HG02852 (cell line): Measurements from ENCODE around the gene RBP5.

ENCODE experiments used
- ATAC-seq: cut with Tn5 transposase; IDR thresholded peaks from one replicate; pipeline ENCODE4 v1.9.1; 2021; ENCODE audit warnings: mild to moderate bottlenecking, moderate library complexity; ENCODE audit not compliant: unreplicated experiment

Gene RBP5

GRCh38 chr12:7102582-7102981 lies 26.1 kb downstream of the RBP5 start:
- no peak for ATAC-seq

GRCh38 chr12:7101694-7102131 lies 27.0 kb downstream of the RBP5 start:
- ATAC-seq: no peak

- ATAC-seq: no peak
Measured at GRCh38 chr12:7101047-7101693, 27.5 kb downstream of the RBP5 start.

- ATAC-seq: no peak
Measured at GRCh38 chr12:7100239-7100638, 28.4 kb downstream of the RBP5 start.

DNA sequence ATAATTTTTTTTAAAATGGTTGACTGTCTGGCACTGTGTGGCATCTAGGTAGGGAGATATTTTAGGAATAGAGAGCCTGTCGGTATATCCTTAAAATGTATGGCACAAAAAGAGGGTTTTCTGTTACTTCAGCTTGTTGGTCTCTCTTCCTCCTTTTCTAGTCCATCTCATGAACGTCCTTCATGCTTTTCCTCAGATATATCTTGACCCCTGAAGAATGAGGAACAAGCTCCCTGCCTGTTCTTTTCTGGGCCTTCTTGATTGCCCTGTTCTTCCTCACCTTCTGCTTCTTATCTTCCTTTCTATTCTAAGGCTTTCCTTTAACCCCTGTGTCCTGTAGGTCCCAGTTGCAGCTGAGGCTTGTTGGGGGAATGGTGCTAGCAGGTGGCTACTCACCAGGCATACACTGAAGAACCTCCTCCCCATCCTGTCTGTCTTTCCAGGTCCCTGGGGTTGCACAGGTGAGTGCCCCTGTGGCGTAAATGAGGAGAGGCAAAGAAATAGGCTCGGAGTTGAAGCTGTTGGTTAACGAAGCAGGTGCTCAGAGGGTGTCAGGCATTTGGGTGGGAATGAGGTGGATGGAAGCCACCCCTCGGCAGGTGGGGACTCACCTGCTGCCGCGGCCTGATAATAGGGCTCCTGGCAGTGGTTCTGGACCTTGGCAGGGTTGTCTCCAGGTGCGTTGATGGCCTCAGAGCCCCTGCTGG lies 29.2 kb downstream of the RBP5 start:
- ATAC-seq: no peak

GRCh38 chr12:7096979-7097378 lies 31.7 kb downstream of the RBP5 start:
- ATAC-seq: no peak

DNA sequence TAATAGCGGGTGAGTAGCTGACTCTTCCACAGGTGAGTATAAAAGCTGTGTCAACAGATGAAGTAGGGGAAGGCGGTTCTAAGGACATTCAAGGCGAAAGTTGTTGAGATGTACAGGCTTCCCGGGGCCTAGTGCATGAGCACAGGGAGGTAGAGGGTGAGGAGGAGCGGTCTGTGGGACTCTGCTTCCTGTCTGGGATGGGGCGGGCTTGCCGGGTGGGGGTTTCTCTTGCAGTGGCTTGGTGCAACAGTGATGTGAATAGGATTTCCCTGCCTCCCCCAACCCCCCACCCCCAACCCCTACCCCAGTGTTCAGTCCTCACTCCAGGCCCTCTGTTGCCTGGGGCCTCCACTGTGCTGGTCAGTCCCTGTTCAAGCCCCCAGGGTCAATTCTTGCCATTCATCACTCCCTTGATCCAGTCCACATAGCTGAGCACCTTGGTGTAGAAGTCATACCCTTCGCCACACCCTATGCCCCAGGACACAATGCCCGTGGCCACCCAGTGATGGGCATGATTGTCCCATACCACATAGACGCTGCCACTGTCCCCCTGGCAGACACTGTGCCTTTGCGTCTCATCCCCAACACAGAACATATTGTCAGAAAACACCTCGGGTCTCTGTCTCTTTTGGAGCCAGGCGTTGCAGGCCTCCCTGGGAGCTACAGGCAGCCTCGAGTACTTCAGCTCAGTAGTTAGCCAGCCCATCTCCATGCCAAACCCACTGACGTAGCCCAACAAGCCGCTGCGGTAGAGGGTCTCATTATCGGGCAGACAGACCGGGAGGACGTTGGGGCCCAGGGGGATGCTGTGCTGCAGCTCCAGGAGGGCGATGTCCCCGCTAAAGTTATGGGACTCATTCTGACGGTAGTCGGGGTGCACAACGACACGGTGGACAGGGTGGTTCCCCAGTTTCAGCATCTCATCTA lies 32.4 kb downstream of the RBP5 start:
- ATAC-seq: no peak

DNA sequence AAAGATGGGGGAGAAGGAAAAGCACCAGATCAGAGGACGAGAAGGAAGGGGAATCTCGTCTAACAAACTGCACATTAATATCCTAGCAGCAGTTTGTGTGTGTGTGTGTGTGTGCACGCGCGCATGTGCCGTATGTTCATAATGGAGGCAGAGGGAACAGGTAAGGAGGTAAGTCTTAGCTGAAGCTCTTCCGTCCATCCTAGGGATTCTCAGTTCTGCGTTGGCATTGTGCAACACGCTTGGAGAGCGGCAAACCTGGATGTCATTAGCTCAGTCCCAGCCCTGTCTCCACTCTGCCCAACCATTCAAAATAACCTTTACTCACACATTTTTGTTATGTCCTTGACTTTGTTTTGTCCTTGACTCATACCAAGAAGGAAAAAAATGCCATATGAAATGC lies 34.8 kb downstream of the RBP5 start:
- no peak for ATAC-seq

DNA sequence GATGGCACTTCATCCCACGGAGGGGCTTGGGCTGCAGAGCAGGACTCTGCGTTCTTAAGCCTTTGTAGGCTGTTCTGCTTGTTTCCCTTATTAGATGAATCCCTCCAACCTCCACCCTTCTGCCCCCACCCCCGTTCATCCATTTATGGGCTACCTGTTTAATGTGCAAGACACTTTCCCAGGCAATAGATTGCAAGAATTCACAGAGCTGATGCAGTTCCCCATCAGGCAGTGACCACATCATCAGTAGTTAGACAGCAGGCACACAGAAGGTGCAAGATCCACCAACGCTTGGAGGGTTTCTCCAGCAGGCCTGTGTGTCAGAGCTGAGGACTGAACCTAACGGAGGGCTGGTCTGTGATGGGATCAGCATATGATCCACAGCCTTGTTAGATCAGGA lies 35.2 kb downstream of the RBP5 start:
- no peak for ATAC-seq

- ATAC-seq: no peak
Measured at GRCh38 chr12:7092986-7093460, 35.7 kb downstream of the RBP5 start.

- ATAC-seq: no peak
Measured at GRCh38 chr12:7092229-7092985, 36.3 kb downstream of the RBP5 start, which contains the start of gene C1R. Gene C1R (minus strand): TSS chr12:7092445. CDS start chr12:7092388, 57 bp downstream.

- ATAC-seq: no peak
Measured at GRCh38 chr12:7091660-7092228, 36.9 kb downstream of the RBP5 start.

DNA sequence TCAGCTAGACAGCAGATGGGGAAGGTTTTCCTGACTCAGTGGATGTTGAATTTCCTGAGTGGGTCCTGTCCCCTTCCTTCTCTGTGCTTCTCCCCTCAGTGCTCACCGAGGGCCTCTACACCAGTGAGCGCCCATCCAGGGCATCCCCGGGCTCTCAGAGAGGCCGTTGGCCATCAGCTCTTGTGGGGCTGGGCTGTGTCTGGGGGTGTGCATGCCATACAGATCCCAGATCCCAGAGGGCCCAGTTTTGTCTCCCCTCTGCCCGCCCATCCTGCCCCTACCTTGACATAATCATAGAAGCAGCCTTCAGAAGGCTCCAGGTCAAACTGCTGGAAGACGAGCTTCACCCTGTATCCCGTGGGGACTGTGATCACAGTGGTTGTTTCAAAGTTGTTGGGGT lies 37.5 kb downstream of the RBP5 start:
- no peak for ATAC-seq

GRCh38 chr12:7090222-7090998 lies 38.3 kb downstream of the RBP5 start:
- no peak for ATAC-seq

GRCh38 chr12:7089196-7089871 lies 39.4 kb downstream of the RBP5 start:
- no peak for ATAC-seq

- no peak for ATAC-seq
Measured at GRCh38 chr12:7083125-7083524, 45.6 kb downstream of the RBP5 start.

- no peak for ATAC-seq
Measured at GRCh38 chr12:7081037-7081436, 47.7 kb downstream of the RBP5 start.

DNA sequence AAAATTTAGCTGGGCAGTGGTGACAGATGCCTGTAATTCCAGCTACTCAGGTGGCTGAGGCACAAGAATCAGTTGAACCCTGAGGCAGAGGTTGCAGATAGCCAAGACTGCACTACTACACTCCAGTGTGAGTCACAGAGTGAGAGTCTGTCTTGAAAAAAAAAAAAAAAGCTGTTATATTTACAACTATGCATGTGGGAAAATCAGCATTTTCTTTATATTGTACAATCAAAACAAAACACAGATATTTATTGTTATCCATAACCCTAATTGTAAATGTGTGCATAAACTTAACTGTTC lies 48.9 kb downstream of the RBP5 start:
- no peak for ATAC-seq

DNA sequence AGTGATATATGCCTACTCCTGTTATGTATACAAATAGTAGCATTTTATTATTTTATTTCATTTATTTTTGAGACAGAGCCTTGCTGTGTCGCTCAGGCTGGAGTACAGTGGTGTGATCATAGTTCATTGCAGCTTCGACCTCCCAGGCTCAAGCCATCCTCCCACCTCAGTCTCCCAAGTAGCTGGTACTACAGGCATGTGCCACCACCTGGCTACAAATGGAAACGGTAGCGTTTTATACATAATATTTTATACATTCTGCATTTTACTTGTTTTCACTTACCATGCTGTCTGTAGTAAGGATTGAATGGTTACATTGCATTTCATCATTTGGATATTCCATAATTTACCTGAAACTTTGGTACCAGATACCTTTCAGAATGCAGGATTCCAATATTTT lies 50.5 kb downstream of the RBP5 start:
- ATAC-seq: no peak
